NCI-H146 treated with DMSO at 0.1 percent for 48 hours (cell line): Measurements from ENCODE around the gene SULF2.

Source experiments
- DNase-seq: peaks from one replicate; lab custom pipeline; 2025; ENCODE audit not compliant: unreplicated experiment; lab: John Stamatoyannopoulos, UW

The SULF2 gene

GRCh38 chr20:47717421-47717820 is 67.9 kb downstream of the SULF2 start:
- no peak for DNase-seq

- no peak for DNase-seq
Observed at GRCh38 chr20:47713878-47714450, 71.3 kb downstream of the SULF2 start.

- DNase-seq, result no peak
Observed at GRCh38 chr20:47713163-47713562, 72.1 kb downstream of the SULF2 start.

GRCh38 chr20:47711046-47711752 is 74.1 kb downstream of the SULF2 start:
- no peak for DNase-seq

GRCh38 chr20:47710665-47711045 is 74.6 kb downstream of the SULF2 start:
- no peak for DNase-seq

- DNase-seq, result no peak
Observed at GRCh38 chr20:47708953-47709833, 76.1 kb downstream of the SULF2 start.

- no peak for DNase-seq
Observed at GRCh38 chr20:47708140-47708807, 77.0 kb downstream of the SULF2 start.

GRCh38 chr20:47706345-47706744 is 78.9 kb downstream of the SULF2 start:
- DNase-seq, result no peak

- no peak for DNase-seq
Observed at GRCh38 chr20:47705497-47705856, 79.8 kb downstream of the SULF2 start.

GRCh38 chr20:47704746-47705496 is 80.4 kb downstream of the SULF2 start:
- no peak for DNase-seq

- DNase-seq, result no peak
Observed at GRCh38 chr20:47703748-47704147, 81.5 kb downstream of the SULF2 start.

- no peak for DNase-seq
Observed at GRCh38 chr20:47701612-47702011, 83.7 kb downstream of the SULF2 start.

GRCh38 chr20:47700327-47700726 is 85.0 kb downstream of the SULF2 start:
- no peak for DNase-seq

GRCh38 chr20:47699818-47700217 is 85.5 kb downstream of the SULF2 start:
- no peak for DNase-seq

- no peak for DNase-seq
Observed at GRCh38 chr20:47698142-47698541, 87.1 kb downstream of the SULF2 start.

- no peak for DNase-seq
Observed at GRCh38 chr20:47696856-47697255, 88.4 kb downstream of the SULF2 start.

- DNase-seq, result no peak
Observed at GRCh38 chr20:47694021-47694818, 91.1 kb downstream of the SULF2 start.

GRCh38 chr20:47691625-47692024 is 93.7 kb downstream of the SULF2 start:
- no peak for DNase-seq

- no peak for DNase-seq
Observed at GRCh38 chr20:47689731-47690130, 95.5 kb downstream of the SULF2 start.
